HepG2 (cell line): ENCODE results near the gene PEX10. TPM values are rescaled to one million over a fixed set of nuclear protein-coding genes. Genes with fewer than 3 reads are reported as not detected.

Experiments used
- ADNP ChIP-seq: sonication (generic); formaldehyde crosslinking; IDR thresholded peaks from 2 replicates; pipeline ENCODE4 v1.4.0; 2020; ENCODE audit warnings: missing genetic modification reagents
- DNMT1 ChIP-seq: sonication (generic); formaldehyde crosslinking; IDR thresholded peaks from 2 replicates; pipeline ENCODE4 v1.5.1; 2020; ENCODE audit warnings: mild to moderate bottlenecking, missing genetic modification reagents
- DR1 ChIP-seq: sonication (generic); formaldehyde crosslinking; IDR thresholded peaks from 2 replicates; pipeline ENCODE4 v1.8.0; 2021; ENCODE audit warnings: mild to moderate bottlenecking, missing genetic modification reagents, inconsistent platforms
- ESRRA ChIP-seq: sonication (generic); formaldehyde crosslinking; IDR thresholded peaks from 2 replicates; pipeline ENCODE4 v1.5.1; 2020; ENCODE audit warnings: mild to moderate bottlenecking, low read depth, missing genetic modification reagents
- HMG20B ChIP-seq: conservative IDR thresholded peaks from 2 replicates; pipeline ENCODE4 v1.6.1; 2016; ENCODE audit warnings: missing genetic modification reagents, missing compliant biosample characterization
- HMGA1 ChIP-seq: sonication (generic); formaldehyde crosslinking; conservative IDR thresholded peaks from 2 replicates; pipeline ENCODE4 v1.4.0; 2020; ENCODE audit warnings: missing genetic modification reagents
- KAT7 ChIP-seq: IDR thresholded peaks from 2 replicates; pipeline ENCODE4 v1.6.1; 2018; ENCODE audit warnings: borderline replicate concordance, missing compliant biosample characterization
- MTF1 ChIP-seq: sonication (generic); formaldehyde crosslinking; IDR thresholded peaks from 2 replicates; pipeline ENCODE4 v1.5.0; 2020; ENCODE audit warnings: missing genetic modification reagents
- PAX8 ChIP-seq: sonication (generic); formaldehyde crosslinking; IDR thresholded peaks from 2 replicates; pipeline ENCODE4 v1.8.0; 2022; ENCODE audit warnings: mild to moderate bottlenecking, missing genetic modification reagents, borderline replicate concordance
- SKIL ChIP-seq: sonication (generic); formaldehyde crosslinking; IDR thresholded peaks from 2 replicates; pipeline ENCODE4 v1.8.0; 2022; ENCODE audit warnings: missing genetic modification reagents, mild to moderate bottlenecking, moderate library complexity, borderline replicate concordance
- SMARCC2 ChIP-seq: fragments of 450-650 bp; IDR thresholded peaks from 2 replicates; pipeline ENCODE4 v1.6.1; 2017; ENCODE audit warnings: antibody characterized with exemption, mild to moderate bottlenecking
- SNRNP70 ChIP-seq: fragments of 200-400 bp; formaldehyde crosslinking; IDR thresholded peaks from 2 replicates; pipeline ENCODE4 v1.6.1; 2017; ENCODE audit warnings: mild to moderate bottlenecking, low read depth, low read length, moderate library complexity
- SRSF9 ChIP-seq: fragments of 200-400 bp; formaldehyde crosslinking; IDR thresholded peaks from 2 replicates; pipeline ENCODE4 v1.6.1; 2018; ENCODE audit warnings: borderline replicate concordance, mild to moderate bottlenecking, low read depth, low read length; ENCODE audit not compliant: insufficient read depth, poor library complexity, severe bottlenecking
- TCF7 ChIP-seq: sonication (generic); IDR thresholded peaks from 2 replicates; pipeline ENCODE4 v1.6.1; 2016; ENCODE audit warnings: antibody characterized with exemption, low read depth
- ZEB1 ChIP-seq: IDR thresholded peaks from 2 replicates; pipeline ENCODE4 v1.6.1; 2012; ENCODE audit warnings: mild to moderate bottlenecking, low read depth, inconsistent platforms; ENCODE audit not compliant: insufficient replicate concordance
- ZFX ChIP-seq: sonication (generic); formaldehyde crosslinking; IDR thresholded peaks from 2 replicates; pipeline ENCODE4 v1.4.0; 2020; ENCODE audit warnings: mild to moderate bottlenecking, low read depth, missing genetic modification reagents, moderate library complexity
- ZNF124 ChIP-seq: sonication (generic); formaldehyde crosslinking; IDR thresholded peaks from 2 replicates; pipeline ENCODE4 v1.4.0; 2020; ENCODE audit warnings: missing genetic modification reagents
- ZNF547 ChIP-seq: sonication (generic); formaldehyde crosslinking; IDR thresholded peaks from 2 replicates; pipeline ENCODE4 v1.5.1; 2020; ENCODE audit warnings: mild to moderate bottlenecking, missing genetic modification reagents
- ZNF567 ChIP-seq: sonication (generic); formaldehyde crosslinking; IDR thresholded peaks from 2 replicates; pipeline ENCODE4 v1.8.1; 2023; ENCODE audit warnings: mild to moderate bottlenecking, missing genetic modification reagents, borderline replicate concordance
- ZNF790 ChIP-seq: sonication (generic); formaldehyde crosslinking; IDR thresholded peaks from 2 replicates; pipeline ENCODE4 v1.8.0; 2022; ENCODE audit warnings: missing genetic modification reagents, mild to moderate bottlenecking, borderline replicate concordance
- polyA plus RNA-seq, 8 experiments: library from polyadenylated mRNA; depleted of rRNA in 3 of 8; stranded (reverse) in 7 of 8; unstranded in 1 of 8; fragments of >200 nt; fragmentation: Illumina TruSeq in 4 of 8; extraction: Trizol in 4 of 8; gene quantifications; 2 replicates each; pipeline versions ENCODE4 v1.2.1 to v1.2.3, GENCODE V29; 2011 to 2016; ENCODE audit warnings: low read depth in 4 of 8, missing spikeins in 1 of 8, mixed read lengths in 1 of 8; ENCODE audit not compliant: insufficient read depth in 1 of 8
- total RNA-seq, 5 experiments: library from RNA; depleted of rRNA; stranded (reverse); fragments of >200 nt; fragmentation: Illumina TruSeq; extraction: Trizol; gene quantifications; 2 replicates each; pipeline ENCODE4 v1.2.3, GENCODE V29; 2016; ENCODE audit warnings: low read depth in 1 of 5
- TF ChIP-seq, protein P1 (sequence below): sonication (generic); formaldehyde crosslinking; IDR thresholded peaks from 2 replicates; pipeline ENCODE4 v1.5.1; 2020; ENCODE audit warnings: missing genetic modification reagents, mild to moderate bottlenecking, borderline replicate concordance
- TF ChIP-seq, protein P2 (sequence below): sonication (generic); formaldehyde crosslinking; IDR thresholded peaks from 2 replicates; pipeline ENCODE4 v1.8.1; 2023; ENCODE audit warnings: mild to moderate bottlenecking, inconsistent platforms, moderate library complexity, missing genetic modification reagents, borderline replicate concordance
- TF ChIP-seq, protein P3 (sequence below): sonication (generic); formaldehyde crosslinking; IDR thresholded peaks from 2 replicates; pipeline ENCODE4 v1.4.0; 2020; ENCODE audit warnings: missing genetic modification reagents

The PEX10 gene
- total and polyA plus RNA-seq, 2 of the 13 experiments (the other 11 are each of a cell fraction or from before 2014, with no cell fraction given): 16.1 to 39.6 TPM

- TF ChIP-seq, protein P1, sequence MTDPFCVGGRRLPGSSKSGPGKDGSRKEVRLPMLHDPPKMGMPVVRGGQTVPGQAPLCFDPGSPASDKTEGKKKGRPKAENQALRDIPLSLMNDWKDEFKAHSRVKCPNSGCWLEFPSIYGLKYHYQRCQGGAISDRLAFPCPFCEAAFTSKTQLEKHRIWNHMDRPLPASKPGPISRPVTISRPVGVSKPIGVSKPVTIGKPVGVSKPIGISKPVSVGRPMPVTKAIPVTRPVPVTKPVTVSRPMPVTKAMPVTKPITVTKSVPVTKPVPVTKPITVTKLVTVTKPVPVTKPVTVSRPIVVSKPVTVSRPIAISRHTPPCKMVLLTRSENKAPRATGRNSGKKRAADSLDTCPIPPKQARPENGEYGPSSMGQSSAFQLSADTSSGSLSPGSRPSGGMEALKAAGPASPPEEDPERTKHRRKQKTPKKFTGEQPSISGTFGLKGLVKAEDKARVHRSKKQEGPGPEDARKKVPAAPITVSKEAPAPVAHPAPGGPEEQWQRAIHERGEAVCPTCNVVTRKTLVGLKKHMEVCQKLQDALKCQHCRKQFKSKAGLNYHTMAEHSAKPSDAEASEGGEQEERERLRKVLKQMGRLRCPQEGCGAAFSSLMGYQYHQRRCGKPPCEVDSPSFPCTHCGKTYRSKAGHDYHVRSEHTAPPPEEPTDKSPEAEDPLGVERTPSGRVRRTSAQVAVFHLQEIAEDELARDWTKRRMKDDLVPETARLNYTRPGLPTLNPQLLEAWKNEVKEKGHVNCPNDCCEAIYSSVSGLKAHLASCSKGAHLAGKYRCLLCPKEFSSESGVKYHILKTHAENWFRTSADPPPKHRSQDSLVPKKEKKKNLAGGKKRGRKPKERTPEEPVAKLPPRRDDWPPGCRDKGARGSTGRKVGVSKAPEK (CRISPR knock-in tag): no peak
- no peak for TF ChIP-seq PAX8 (CRISPR knock-in tag)
- TF ChIP-seq HMG20B: no peak
- TF ChIP-seq ZEB1: no peak
- no peak for TF ChIP-seq ZNF790
- no peak for TF ChIP-seq DR1
- no peak for TF ChIP-seq SMARCC2
- TF ChIP-seq TCF7: no peak
- no peak for TF ChIP-seq ADNP
- no peak for TF ChIP-seq MTF1 (CRISPR knock-in tag)
- no peak for TF ChIP-seq ZNF567
- no peak for TF ChIP-seq ZNF547
- TF ChIP-seq SKIL (CRISPR knock-in tag): peak; percentile 73
- peak; percentile 70; the same call in 1 of the 2 replicates for TF ChIP-seq ZFX (CRISPR knock-in tag)
- TF ChIP-seq SNRNP70: no peak
- TF ChIP-seq, protein P2, sequence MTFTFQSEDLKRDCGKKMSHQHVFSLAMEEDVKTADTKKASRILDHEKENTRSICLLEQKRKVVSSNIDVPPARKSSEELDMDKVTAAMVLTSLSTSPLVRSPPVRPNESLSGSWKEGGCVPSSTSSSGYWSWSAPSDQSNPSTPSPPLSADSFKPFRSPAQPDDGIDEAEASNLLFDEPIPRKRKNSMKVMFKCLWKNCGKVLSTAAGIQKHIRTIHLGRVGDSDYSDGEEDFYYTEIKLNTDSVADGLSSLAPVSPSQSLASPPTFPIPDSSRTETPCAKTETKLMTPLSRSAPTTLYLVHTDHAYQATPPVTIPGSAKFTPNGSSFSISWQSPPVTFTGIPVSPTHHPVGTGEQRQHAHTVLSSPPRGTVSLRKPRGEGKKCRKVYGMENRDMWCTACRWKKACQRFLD (CRISPR knock-in tag): no peak
- TF ChIP-seq ZNF124 (CRISPR knock-in tag): no peak
- no peak for TF ChIP-seq SRSF9
- TF ChIP-seq DNMT1: no peak
- no peak for TF ChIP-seq KAT7 (CRISPR knock-in tag)
- no peak for TF ChIP-seq HMGA1 (CRISPR knock-in tag)
- TF ChIP-seq, protein P3, sequence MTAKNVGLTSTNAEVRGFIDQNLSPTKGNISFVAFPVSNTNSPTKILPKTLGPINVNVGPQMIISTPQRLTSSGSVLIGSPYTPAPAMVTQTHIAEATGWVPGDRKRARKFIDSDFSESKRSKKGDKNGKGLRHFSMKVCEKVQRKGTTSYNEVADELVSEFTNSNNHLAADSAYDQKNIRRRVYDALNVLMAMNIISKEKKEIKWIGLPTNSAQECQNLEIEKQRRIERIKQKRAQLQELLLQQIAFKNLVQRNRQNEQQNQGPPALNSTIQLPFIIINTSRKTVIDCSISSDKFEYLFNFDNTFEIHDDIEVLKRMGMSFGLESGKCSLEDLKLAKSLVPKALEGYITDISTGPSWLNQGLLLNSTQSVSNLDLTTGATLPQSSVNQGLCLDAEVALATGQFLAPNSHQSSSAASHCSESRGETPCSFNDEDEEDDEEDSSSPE (CRISPR knock-in tag): no peak
- peak; percentile 56; the same call in 1 of the 2 replicates for TF ChIP-seq ESRRA
These were observed 28.1 kb downstream of the PEX10 start (continued) for GRCh38 chr1:2384130-2384860.
